Hepatocyte (in vitro differentiated cells): Measurements from ENCODE around the gene PDE4D.

Experiments
- EZH2 ChIP-seq: fragments of 200-600 bp; sonication (generic); IDR thresholded peaks from 2 replicates; pipeline ENCODE4 v1.6.1; 2016; ENCODE audit warnings: antibody characterized with exemption, mild to moderate bottlenecking, borderline replicate concordance
- TF ChIP-seq, protein P1 (sequence below): fragments of 200-600 bp; sonication (generic); IDR thresholded peaks from 2 replicates; pipeline ENCODE4 v1.5.1; 2016; ENCODE audit warnings: antibody characterized with exemption, mild to moderate bottlenecking; ENCODE audit not compliant: poor library complexity

DNA sequence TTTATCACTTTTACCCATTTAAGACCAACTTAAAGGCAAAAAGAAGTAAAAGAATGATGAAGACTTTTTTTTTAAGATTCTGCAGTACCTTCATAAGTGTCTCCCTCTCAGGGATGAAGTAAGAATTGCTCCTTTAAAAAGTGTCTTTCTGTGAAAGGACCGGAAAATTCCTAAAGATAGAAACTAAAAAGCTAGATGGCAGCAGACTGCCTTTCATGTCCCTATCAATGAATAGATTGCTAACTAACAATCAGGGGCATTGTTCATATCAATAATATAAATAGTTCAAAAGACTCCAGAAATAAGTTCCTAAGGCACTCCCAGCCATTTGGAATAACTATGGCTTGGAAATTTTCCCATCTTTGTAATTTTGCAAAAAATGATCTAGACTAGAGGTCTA is 558.0 kb downstream of the PDE4D start:
- TF ChIP-seq, protein P1, sequence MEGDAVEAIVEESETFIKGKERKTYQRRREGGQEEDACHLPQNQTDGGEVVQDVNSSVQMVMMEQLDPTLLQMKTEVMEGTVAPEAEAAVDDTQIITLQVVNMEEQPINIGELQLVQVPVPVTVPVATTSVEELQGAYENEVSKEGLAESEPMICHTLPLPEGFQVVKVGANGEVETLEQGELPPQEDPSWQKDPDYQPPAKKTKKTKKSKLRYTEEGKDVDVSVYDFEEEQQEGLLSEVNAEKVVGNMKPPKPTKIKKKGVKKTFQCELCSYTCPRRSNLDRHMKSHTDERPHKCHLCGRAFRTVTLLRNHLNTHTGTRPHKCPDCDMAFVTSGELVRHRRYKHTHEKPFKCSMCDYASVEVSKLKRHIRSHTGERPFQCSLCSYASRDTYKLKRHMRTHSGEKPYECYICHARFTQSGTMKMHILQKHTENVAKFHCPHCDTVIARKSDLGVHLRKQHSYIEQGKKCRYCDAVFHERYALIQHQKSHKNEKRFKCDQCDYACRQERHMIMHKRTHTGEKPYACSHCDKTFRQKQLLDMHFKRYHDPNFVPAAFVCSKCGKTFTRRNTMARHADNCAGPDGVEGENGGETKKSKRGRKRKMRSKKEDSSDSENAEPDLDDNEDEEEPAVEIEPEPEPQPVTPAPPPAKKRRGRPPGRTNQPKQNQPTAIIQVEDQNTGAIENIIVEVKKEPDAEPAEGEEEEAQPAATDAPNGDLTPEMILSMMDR, result no peak
- no peak for TF ChIP-seq EZH2
